ENCODE results near the gene C5orf34. TPM values are rescaled to one million over a fixed set of nuclear protein-coding genes. Genes with fewer than 3 reads are reported as not detected.

Gene C5orf34
- total RNA-seq, 4 donors from 2014 or later, result 0.29 to 7.7 (median 2.3) TPM

DNA sequence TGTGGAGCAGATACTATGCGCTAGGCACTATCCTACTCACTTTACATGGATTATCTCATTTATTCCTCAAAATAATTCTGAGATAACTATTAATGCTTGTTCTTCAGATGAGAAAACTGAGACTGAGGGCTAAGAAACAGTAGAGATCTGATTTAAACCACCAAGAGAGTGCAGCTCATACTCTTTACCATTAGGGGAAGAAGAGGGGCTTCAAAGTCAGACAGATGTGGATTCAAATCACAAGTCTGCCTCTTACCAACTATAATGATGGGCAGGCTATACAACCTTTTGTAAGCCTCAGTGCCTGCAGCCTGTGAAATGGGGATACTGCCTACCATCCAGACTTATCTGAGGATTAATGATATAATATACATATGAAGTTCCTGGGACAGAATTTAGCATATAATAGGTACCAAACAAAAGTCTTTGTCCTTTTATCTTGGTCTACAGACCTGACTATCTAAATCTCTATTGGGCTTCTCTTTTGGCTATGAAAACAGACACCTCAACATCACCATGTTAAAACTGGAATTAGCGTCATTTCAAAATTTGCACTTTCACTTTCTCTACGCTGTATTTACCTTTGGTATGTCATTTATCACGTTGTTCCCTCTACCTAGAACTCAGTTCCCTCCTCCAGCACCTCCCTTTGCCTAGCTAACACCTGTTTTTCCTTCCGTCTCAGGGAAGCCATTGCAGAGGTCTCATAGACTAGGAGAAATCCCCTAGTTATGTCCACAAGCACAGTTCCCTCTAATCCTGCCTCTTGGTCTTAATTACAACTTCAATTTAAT is 17.4 kb downstream of the C5orf34 start:
- no peaks in the 10 kb centered on the region for H3K27me3 ChIP-seq
- no peaks in the 10 kb centered on the region for H3K4me1 ChIP-seq
- intact Hi-C loops (cut with DNase I; ENCODE audit: low total_unique reads), result no loop called here
- DNase-seq, result no peak
- H3K27ac ChIP-seq, result no peak overlapping the region
- H3K36me3 ChIP-seq, result no peaks in the 10 kb centered on the region
- H3K4me3 ChIP-seq, result no peak overlapping the region
- TF ChIP-seq POLR2A (IDR thresholded peaks at IDR 0.05) (no peak), CTCF (IDR thresholded peaks at IDR 0.05) (no peak)
- H3K9me3 ChIP-seq, result no peaks in the 10 kb centered on the region

- H3K4me1 ChIP-seq, result no peaks in the 10 kb centered on the region
- intact Hi-C loops (cut with DNase I; ENCODE audit: low total_unique reads), result no loop called here
- H3K4me3 ChIP-seq, result no peak overlapping the region
- TF ChIP-seq CTCF (IDR thresholded peaks at IDR 0.05) (no peak), POLR2A (IDR thresholded peaks at IDR 0.05) (no peak)
- H3K27me3 ChIP-seq, result no peaks in the 10 kb centered on the region
- H3K27ac ChIP-seq, result no peak overlapping the region
- no peaks in the 10 kb centered on the region for H3K9me3 ChIP-seq
- no peaks in the 10 kb centered on the region for H3K36me3 ChIP-seq
- no peak for DNase-seq
Observed at GRCh38 chr5:43491326-43491725, 23.6 kb downstream of the C5orf34 start.

DNA sequence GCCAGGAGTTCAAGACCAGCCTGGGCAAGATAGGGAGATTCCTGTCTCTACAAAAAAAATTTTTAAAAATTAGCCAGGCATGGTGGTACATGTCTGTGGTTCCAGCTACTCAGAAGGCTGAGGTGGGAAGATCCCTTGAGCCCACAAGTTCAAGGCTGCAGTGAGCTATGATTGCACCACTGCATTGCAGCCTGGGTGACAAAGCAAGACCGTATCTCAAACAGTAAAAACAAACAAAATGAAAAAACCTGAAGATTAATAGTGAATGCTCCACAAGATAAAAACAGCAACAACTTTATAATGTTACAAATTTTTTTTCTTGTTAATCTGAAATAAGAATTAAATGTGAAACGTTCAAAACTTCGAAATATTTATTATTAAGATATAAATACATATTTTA is 28.6 kb downstream of the C5orf34 start:
- DNase-seq, result no peak
- Histone ChIP-seq H3K4me1 (peaks cover 0 to 6% of the 10 kb centered on the region in 2 donors), H3K27me3 (no peaks in the 10 kb centered on the region), H3K9me3 (no peaks in the 10 kb centered on the region), H3K27ac (no peak overlapping the region), H3K4me3 (no peak overlapping the region), H3K36me3 (no peaks in the 10 kb centered on the region)
- intact Hi-C loops (cut with DNase I; ENCODE audit: low total_unique reads), result no loop called here
- no peak for TF ChIP-seq POLR2A (IDR thresholded peaks at IDR 0.05)
- no peak for TF ChIP-seq CTCF (IDR thresholded peaks at IDR 0.05)

- H3K4me3 ChIP-seq, result no peak overlapping the region
- TF ChIP-seq CTCF (IDR thresholded peaks at IDR 0.05) (no peak), POLR2A (IDR thresholded peaks at IDR 0.05) (no peak)
- no peaks in the 10 kb centered on the region for H3K36me3 ChIP-seq
- peaks cover 0 to 6% of the 10 kb centered on the region in 2 donors for H3K4me1 ChIP-seq
- DNase-seq, result no peak
- no peaks in the 10 kb centered on the region for H3K27me3 ChIP-seq
- intact Hi-C loops (cut with DNase I; ENCODE audit: low total_unique reads), result no loop called here
- H3K9me3 ChIP-seq, result no peaks in the 10 kb centered on the region
- H3K27ac ChIP-seq, result peak overlapping the region in 1 of 2 donors; percentile 99
Observed at GRCh38 chr5:43485406-43485805, 29.5 kb downstream of the C5orf34 start.

- H3K9me3 ChIP-seq, result no peaks in the 10 kb centered on the region
- H3K4me1 ChIP-seq, result peaks cover 0 to 6% of the 10 kb centered on the region in 2 donors
- no peaks in the 10 kb centered on the region for H3K36me3 ChIP-seq
- H3K4me3 ChIP-seq, result peak overlapping the region; percentile 92 to 97
- no peak for TF ChIP-seq POLR2A (IDR thresholded peaks at IDR 0.05)
- TF ChIP-seq CTCF (IDR thresholded peaks at IDR 0.05), result peak; percentile 56 to 75 (median 67)
- no peaks in the 10 kb centered on the region for H3K27me3 ChIP-seq
- peak; percentile 77 to 81 for DNase-seq
- peak overlapping the region; percentile 97 to 99 for H3K27ac ChIP-seq
- intact Hi-C loops (cut with DNase I; ENCODE audit: low total_unique reads), result no loop called here
Observed at GRCh38 chr5:43484106-43484849, 30.7 kb downstream of the C5orf34 start.
